ENCODE results near the gene TADA3. TPM values are rescaled to one million over a fixed set of nuclear protein-coding genes. Genes with fewer than 3 reads are reported as not detected.

Gene TADA3
- total RNA-seq, 3 donors from 2014 or later: 66.1 to 73.4 (median 70.1) TPM

DNA sequence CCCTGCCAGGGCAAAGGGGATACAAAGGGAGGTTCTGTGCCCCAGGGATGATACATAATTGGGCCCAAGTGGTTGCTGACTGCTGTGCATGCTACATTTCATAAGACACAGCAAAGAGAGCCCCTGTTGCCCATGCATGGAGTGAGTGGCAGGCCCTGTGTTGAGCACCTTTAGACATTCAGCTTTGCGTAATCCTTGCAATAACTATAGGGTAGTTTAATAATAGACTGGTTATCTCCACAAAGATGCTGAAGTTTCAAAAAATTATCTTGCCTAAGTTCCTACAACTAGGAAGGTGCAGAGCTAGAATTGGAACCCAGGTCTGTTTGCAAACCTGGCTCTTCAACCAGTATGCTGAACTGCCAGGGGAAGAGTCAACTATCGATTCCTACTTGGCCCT, 44.2 kb downstream of the TADA3 start:
- peaks cover 12% of the 10 kb centered on the region for H3K36me3 ChIP-seq
- H3K4me1 ChIP-seq: peaks cover 0 to 14% of the 10 kb centered on the region in 2 donors
- H3K27me3 ChIP-seq: no peaks in the 10 kb centered on the region
- no peak for TF ChIP-seq POLR2AphosphoS5 (IDR thresholded peaks at IDR 0.05)
- TF ChIP-seq, protein P1, sequence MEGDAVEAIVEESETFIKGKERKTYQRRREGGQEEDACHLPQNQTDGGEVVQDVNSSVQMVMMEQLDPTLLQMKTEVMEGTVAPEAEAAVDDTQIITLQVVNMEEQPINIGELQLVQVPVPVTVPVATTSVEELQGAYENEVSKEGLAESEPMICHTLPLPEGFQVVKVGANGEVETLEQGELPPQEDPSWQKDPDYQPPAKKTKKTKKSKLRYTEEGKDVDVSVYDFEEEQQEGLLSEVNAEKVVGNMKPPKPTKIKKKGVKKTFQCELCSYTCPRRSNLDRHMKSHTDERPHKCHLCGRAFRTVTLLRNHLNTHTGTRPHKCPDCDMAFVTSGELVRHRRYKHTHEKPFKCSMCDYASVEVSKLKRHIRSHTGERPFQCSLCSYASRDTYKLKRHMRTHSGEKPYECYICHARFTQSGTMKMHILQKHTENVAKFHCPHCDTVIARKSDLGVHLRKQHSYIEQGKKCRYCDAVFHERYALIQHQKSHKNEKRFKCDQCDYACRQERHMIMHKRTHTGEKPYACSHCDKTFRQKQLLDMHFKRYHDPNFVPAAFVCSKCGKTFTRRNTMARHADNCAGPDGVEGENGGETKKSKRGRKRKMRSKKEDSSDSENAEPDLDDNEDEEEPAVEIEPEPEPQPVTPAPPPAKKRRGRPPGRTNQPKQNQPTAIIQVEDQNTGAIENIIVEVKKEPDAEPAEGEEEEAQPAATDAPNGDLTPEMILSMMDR (IDR thresholded peaks at IDR 0.05): no peak
- TF ChIP-seq POLR2A (IDR thresholded peaks at IDR 0.05): no peak
- no peak overlapping the region for H3K27ac ChIP-seq
- no peak overlapping the region for H3K4me3 ChIP-seq
- H3K9me3 ChIP-seq: no peaks in the 10 kb centered on the region
- no peak for DNase-seq (ENCODE audit: low spot score in 2 of 2)
- intact Hi-C loops (cut with DNase I; ENCODE audit: low total_unique reads): no loop called here

DNA sequence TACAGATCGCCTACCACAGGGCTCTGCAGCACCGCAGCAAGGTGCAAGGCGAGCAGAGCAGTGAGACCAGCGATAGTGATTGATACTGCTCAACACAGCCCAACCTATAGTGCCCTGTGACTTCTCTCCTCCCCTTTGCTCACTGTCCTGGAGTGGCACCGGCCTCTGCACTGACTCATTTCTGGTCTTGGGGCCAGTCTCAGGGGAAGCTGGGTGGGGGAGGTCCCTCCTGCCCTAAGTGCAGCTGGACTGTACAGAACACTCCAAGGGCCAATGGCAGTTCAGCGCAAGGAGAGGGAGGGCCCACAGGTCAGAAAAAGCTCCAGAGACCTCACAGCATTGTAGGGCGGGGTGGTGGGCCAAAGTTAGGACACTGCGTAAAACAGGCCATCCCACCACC, 45.0 kb downstream of the TADA3 start:
- H3K27ac ChIP-seq: no peak overlapping the region
- H3K36me3 ChIP-seq: peaks cover 15% of the 10 kb centered on the region
- no peak for TF ChIP-seq POLR2A (IDR thresholded peaks at IDR 0.05)
- TF ChIP-seq, protein P1 (IDR thresholded peaks at IDR 0.05): no peak
- no peak for TF ChIP-seq POLR2AphosphoS5 (IDR thresholded peaks at IDR 0.05)
- H3K9me3 ChIP-seq: no peaks in the 10 kb centered on the region
- no peak overlapping the region for H3K4me3 ChIP-seq
- intact Hi-C loops (cut with DNase I; ENCODE audit: low total_unique reads): no loop called here
- DNase-seq (ENCODE audit: low spot score in 2 of 2): no peak
- H3K4me1 ChIP-seq: peaks cover 0 to 14% of the 10 kb centered on the region in 2 donors
- no peaks in the 10 kb centered on the region for H3K27me3 ChIP-seq

DNA sequence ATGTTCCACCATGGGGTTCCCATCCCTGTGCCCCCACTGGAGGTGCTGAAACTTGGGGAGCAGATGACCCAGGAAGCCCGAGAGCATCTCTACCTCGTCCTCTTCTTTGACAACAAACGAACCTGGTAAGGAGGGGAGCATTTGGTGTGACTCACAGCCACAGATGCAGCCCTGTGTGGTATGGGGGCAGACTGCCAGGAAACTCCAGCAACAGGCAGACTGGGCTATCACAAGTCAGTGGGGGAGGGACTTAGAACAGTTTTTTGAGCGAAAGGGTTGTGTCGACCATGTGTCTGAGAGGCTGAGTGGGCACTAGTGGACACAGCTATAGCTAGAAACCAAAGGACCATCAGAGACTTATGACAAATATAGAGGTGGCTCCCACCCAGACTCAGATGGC, 45.9 kb downstream of the TADA3 start:
- intact Hi-C loops (cut with DNase I; ENCODE audit: low total_unique reads): no loop called here
- TF ChIP-seq, protein P1 (IDR thresholded peaks at IDR 0.05): no peak
- Histone ChIP-seq H3K36me3 (peaks cover 15% of the 10 kb centered on the region), H3K4me1 (peaks cover 0 to 11% of the 10 kb centered on the region in 2 donors), H3K9me3 (no peaks in the 10 kb centered on the region), H3K4me3 (no peak overlapping the region), H3K27me3 (no peaks in the 10 kb centered on the region), H3K27ac (peak overlapping the region in 1 of 2 donors; percentile 0)
- DNase-seq (ENCODE audit: low spot score in 2 of 2): no peak

DNA sequence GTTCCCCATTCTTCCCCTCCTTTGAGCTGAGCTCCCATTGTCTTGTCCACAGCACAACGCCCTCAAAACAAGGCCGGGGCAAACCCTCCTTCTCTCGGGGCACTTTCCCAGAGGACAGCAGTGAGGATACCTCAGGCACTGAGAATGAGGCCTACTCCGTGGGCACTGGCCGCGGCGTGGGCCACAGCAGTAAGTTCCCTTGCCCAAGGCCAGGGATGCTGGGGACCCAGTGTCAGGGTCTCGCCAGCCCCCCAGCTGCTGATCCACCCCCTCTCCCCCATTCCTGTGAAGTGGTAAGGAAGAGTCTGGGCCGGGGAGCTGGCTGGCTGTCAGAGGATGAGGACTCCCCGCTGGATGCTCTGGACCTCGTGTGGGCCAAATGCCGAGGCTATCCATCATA, 46.8 kb downstream of the TADA3 start:
- H3K36me3 ChIP-seq: peaks cover 15% of the 10 kb centered on the region
- no peaks in the 10 kb centered on the region for H3K9me3 ChIP-seq
- H3K4me1 ChIP-seq: peaks cover 0 to 2% of the 10 kb centered on the region in 2 donors
- H3K4me3 ChIP-seq: no peak overlapping the region
- H3K27ac ChIP-seq: no peak overlapping the region
- TF ChIP-seq POLR2A (IDR thresholded peaks at IDR 0.05) (no peak), POLR2AphosphoS5 (IDR thresholded peaks at IDR 0.05) (no peak)
- TF ChIP-seq, protein P1 (IDR thresholded peaks at IDR 0.05): no peak
- no peak for DNase-seq (ENCODE audit: low spot score in 2 of 2)
- intact Hi-C loops (cut with DNase I; ENCODE audit: low total_unique reads): no loop called here
- no peaks in the 10 kb centered on the region for H3K27me3 ChIP-seq

DNA sequence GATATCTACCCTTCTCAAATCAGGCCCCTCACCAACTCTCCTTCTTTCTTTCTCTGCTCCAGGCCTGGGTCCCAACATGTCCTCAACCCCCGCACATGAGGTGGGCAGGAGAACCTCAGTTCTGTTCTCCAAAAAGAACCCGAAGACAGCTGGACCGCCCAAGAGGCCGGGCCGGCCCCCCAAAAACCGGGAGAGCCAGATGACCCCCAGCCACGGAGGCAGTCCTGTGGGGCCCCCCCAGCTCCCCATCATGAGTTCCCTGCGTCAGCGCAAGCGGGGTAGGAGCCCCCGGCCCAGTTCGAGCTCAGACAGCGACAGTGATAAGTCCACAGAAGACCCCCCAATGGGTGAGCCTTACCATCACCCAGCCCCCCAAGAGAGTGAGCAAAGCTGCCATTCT, 48.1 kb downstream of the TADA3 start:
- TF ChIP-seq POLR2AphosphoS5 (IDR thresholded peaks at IDR 0.05) (no peak), POLR2A (IDR thresholded peaks at IDR 0.05) (no peak)
- TF ChIP-seq, protein P1 (IDR thresholded peaks at IDR 0.05): no peak
- Histone ChIP-seq H3K27me3 (no peaks in the 10 kb centered on the region), H3K36me3 (peaks cover 25% of the 10 kb centered on the region), H3K27ac (no peak overlapping the region), H3K4me3 (no peak overlapping the region), H3K9me3 (no peaks in the 10 kb centered on the region), H3K4me1 (no peaks in the 10 kb centered on the region)
- intact Hi-C loops (cut with DNase I; ENCODE audit: low total_unique reads): no loop called here
- DNase-seq (ENCODE audit: low spot score in 2 of 2): no peak

Data from breast epithelium (tissue), 4 donors.